ENCODE data around the gene NOTCH1. TPM values are rescaled to one million over a fixed set of nuclear protein-coding genes. Genes with fewer than 3 reads are reported as not detected.
A peak's percentile ranks its signal among the peaks of the same experiment; 100 is the strongest.

NOTCH1 gene
- polyA plus RNA-seq, 1 donor from 2014 or later, result 0.15 TPM

DNA sequence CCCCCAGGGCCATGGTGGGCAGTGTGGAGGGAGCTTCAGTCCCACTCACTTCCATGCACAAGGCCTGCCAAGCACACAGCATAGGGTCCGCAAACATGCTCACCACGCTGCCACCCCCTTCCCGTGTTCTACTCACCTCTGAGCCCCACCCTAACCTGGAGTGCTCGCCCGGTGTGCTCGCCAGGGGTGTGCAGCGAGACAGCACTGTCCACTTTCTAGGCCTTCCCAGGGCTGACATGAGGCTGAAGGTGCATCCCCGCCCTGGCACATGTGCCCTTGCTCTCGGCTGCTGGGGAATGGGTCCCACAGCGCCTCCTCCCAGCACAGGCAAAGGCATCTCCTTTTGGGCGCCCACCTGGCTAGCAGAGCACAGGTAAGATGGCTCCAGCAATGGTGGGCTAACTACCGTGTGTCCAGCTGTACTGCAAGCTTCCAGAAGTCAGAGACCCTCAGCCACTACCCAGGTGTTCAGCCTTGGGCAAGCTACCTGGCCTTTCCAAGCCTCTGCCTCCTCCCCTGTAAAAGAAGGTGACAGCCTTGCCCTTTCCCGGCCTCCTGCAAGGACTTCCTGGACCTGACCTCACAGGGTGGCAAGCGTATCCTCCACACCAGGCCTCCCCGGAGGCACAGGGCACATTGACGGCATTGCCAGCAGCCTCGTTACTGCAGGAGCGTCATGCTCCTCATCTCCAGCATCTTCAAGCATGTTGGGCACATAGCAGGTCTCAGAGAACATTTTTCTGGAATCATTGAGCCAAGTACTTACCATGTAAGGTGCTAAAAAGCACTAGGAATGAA, 58.8 kb downstream of the NOTCH1 start:
- Histone ChIP-seq H3K9ac (ENCODE audit: low read length) (no peak overlapping the region), H3K36me3 (ENCODE audit: insufficient read depth, low read length) (no peaks in the 10 kb centered on the region), H2AFZ (ENCODE audit: low read depth, low read length) (no peak overlapping the region), H3K9me2 (ENCODE audit: insufficient read depth, low read length) (no peaks in the 10 kb centered on the region), H3F3A (ENCODE audit: insufficient read depth, low read length, poor library complexity, severe bottlenecking) (no peaks in the 10 kb centered on the region), H3K79me2 (replicated peaks; ENCODE audit: insufficient read depth, low read length) (peaks cover under 1% of the 10 kb centered on the region), H3K27ac (ENCODE audit: low read length) (no peak overlapping the region), H4K20me1 (ENCODE audit: insufficient read depth) (no peaks in the 10 kb centered on the region), H3K27me3 (ENCODE audit: insufficient read depth, low read depth, low read length) (no peaks in the 10 kb centered on the region), H3K4me3 (ENCODE audit: low read length) (no peak overlapping the region), H3K4me2 (ENCODE audit: low read length) (no peak overlapping the region), H3K9me3 (ENCODE audit: low read length) (no peaks in the 10 kb centered on the region)
- TF ChIP-seq, protein P1, sequence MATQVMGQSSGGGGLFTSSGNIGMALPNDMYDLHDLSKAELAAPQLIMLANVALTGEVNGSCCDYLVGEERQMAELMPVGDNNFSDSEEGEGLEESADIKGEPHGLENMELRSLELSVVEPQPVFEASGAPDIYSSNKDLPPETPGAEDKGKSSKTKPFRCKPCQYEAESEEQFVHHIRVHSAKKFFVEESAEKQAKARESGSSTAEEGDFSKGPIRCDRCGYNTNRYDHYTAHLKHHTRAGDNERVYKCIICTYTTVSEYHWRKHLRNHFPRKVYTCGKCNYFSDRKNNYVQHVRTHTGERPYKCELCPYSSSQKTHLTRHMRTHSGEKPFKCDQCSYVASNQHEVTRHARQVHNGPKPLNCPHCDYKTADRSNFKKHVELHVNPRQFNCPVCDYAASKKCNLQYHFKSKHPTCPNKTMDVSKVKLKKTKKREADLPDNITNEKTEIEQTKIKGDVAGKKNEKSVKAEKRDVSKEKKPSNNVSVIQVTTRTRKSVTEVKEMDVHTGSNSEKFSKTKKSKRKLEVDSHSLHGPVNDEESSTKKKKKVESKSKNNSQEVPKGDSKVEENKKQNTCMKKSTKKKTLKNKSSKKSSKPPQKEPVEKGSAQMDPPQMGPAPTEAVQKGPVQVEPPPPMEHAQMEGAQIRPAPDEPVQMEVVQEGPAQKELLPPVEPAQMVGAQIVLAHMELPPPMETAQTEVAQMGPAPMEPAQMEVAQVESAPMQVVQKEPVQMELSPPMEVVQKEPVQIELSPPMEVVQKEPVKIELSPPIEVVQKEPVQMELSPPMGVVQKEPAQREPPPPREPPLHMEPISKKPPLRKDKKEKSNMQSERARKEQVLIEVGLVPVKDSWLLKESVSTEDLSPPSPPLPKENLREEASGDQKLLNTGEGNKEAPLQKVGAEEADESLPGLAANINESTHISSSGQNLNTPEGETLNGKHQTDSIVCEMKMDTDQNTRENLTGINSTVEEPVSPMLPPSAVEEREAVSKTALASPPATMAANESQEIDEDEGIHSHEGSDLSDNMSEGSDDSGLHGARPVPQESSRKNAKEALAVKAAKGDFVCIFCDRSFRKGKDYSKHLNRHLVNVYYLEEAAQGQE (IDR thresholded peaks at IDR 0.05; ENCODE audit: borderline replicate concordance), result no peak
- TF ChIP-seq POLR2AphosphoS5 (IDR thresholded peaks at IDR 0.05), result no peak
- no peak for TF ChIP-seq SMC3 (conservative IDR thresholded peaks at IDR 0.05; ENCODE audit: poor library complexity)
- TF ChIP-seq MXI1 (conservative IDR thresholded peaks at IDR 0.05; ENCODE audit: poor library complexity, severe bottlenecking), result no peak
- no peak for TF ChIP-seq EP300 (conservative IDR thresholded peaks at IDR 0.05; ENCODE audit: poor library complexity, severe bottlenecking)
- TF ChIP-seq RAD21 (conservative IDR thresholded peaks at IDR 0.05), result no peak

DNA sequence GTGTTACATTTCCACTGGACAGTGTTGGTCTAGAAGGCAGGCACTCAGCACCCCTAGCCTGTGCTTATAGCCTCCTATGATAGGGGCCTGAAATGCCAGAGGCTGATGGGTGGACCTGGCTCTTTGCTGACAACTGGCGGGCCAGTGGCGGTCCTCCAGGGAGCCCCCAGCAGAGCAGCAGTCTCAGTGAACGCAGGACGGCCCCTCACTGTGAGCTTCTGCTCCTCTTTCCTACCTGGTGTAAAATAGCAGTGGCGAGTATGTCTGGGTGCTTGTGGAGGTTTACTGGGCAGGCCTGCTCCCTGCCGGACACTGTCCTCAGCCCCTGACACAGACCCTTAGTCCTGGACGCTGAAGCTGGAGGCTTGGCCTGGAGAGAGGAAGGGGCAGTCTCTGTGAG, 59.7 kb downstream of the NOTCH1 start:
- Histone ChIP-seq H3K9me2 (ENCODE audit: insufficient read depth, low read length) (no peaks in the 10 kb centered on the region), H2AFZ (ENCODE audit: low read depth, low read length) (no peak overlapping the region), H3K4me3 (ENCODE audit: low read length) (no peak overlapping the region), H3K4me2 (ENCODE audit: low read length) (no peak overlapping the region), H3K27ac (ENCODE audit: low read length) (no peak overlapping the region), H3F3A (ENCODE audit: insufficient read depth, low read length, poor library complexity, severe bottlenecking) (no peaks in the 10 kb centered on the region), H4K20me1 (ENCODE audit: insufficient read depth) (peaks cover 4% of the 10 kb centered on the region), H3K36me3 (ENCODE audit: insufficient read depth, low read length) (no peaks in the 10 kb centered on the region), H3K9me3 (ENCODE audit: low read length) (no peaks in the 10 kb centered on the region), H3K79me2 (replicated peaks; ENCODE audit: insufficient read depth, low read length) (peaks cover 10% of the 10 kb centered on the region), H3K27me3 (ENCODE audit: insufficient read depth, low read depth, low read length) (no peaks in the 10 kb centered on the region), H3K9ac (ENCODE audit: low read length) (peak overlapping the region; percentile 5)
- TF ChIP-seq SMC3 (conservative IDR thresholded peaks at IDR 0.05; ENCODE audit: poor library complexity), result no peak
- TF ChIP-seq POLR2AphosphoS5 (IDR thresholded peaks at IDR 0.05), result no peak
- no peak for TF ChIP-seq EZH2 (IDR thresholded peaks at IDR 0.05; ENCODE audit: borderline replicate concordance, insufficient read depth, low read length, poor library complexity, severe bottlenecking)
- no peak for TF ChIP-seq TAF1 (IDR thresholded peaks at IDR 0.05; ENCODE audit: low read depth)
- TF ChIP-seq, protein P2, sequence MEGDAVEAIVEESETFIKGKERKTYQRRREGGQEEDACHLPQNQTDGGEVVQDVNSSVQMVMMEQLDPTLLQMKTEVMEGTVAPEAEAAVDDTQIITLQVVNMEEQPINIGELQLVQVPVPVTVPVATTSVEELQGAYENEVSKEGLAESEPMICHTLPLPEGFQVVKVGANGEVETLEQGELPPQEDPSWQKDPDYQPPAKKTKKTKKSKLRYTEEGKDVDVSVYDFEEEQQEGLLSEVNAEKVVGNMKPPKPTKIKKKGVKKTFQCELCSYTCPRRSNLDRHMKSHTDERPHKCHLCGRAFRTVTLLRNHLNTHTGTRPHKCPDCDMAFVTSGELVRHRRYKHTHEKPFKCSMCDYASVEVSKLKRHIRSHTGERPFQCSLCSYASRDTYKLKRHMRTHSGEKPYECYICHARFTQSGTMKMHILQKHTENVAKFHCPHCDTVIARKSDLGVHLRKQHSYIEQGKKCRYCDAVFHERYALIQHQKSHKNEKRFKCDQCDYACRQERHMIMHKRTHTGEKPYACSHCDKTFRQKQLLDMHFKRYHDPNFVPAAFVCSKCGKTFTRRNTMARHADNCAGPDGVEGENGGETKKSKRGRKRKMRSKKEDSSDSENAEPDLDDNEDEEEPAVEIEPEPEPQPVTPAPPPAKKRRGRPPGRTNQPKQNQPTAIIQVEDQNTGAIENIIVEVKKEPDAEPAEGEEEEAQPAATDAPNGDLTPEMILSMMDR (IDR thresholded peaks at IDR 0.05; ENCODE audit: poor library complexity, severe bottlenecking), result no peak
